ENCODE results near the gene CYBA. TPM values are rescaled to one million over a fixed set of nuclear protein-coding genes. Genes with fewer than 3 reads are reported as not detected.

The CYBA gene
- total and polyA plus RNA-seq, 10 of the 15 experiments (the other 5 are each of a cell fraction or from before 2014, with no cell fraction given): 0.55 to 598 (median 258) TPM

- no TSS peak for BruUV-seq (replicated peaks)
- Histone ChIP-seq H3K9ac (ENCODE audit: control insufficient read depth, insufficient read depth, low read length) (no peak overlapping the region), H3K4me3 (no peak overlapping the region), H3K27ac (ENCODE audit: control insufficient read depth, insufficient read depth) (no peak overlapping the region), H3K4me1 (ENCODE audit: control insufficient read depth, insufficient read depth, low read length) (peaks cover 6% of the 10 kb centered on the region; the same call in 1 of the 2 replicates), H3K27me3 (replicated peaks in 1 of 2; ENCODE audit: control insufficient read depth in 2 of 2, insufficient read depth in 2 of 2, low read length in 1 of 2) (no peaks in the 10 kb centered on the region), H3K9me3 (replicated peaks; ENCODE audit: control insufficient read depth, insufficient read depth, low read length) (no peaks in the 10 kb centered on the region), H2AFZ (ENCODE audit: control insufficient read depth, low read depth, low read length) (no peak overlapping the region), H3K79me2 (ENCODE audit: control insufficient read depth, insufficient read depth, low read length) (peaks cover 47% of the 10 kb centered on the region), H3K36me3 (ENCODE audit: control insufficient read depth in 2 of 2, insufficient read depth in 2 of 2, low read length in 1 of 2) (peaks cover 6 to 15% of the 10 kb centered on the region in 2 experiments; a peak in 3 of 4 replicates), H3K4me2 (ENCODE audit: control insufficient read depth, insufficient read depth) (no peak overlapping the region), H4K20me1 (ENCODE audit: control insufficient read depth, insufficient read depth) (no peaks in the 10 kb centered on the region)
- ATAC-seq (no peak), DNase-seq (ENCODE audit: low read depth, low spot score) (no peak), FAIRE-seq (no peak)
- TF ChIP-seq MTA2 (IDR thresholded peaks at IDR 0.05; ENCODE audit: low read depth) (no peak), REST (IDR thresholded peaks at IDR 0.05; ENCODE audit: low read depth, low read length) (no peak), RCOR1 (conservative IDR thresholded peaks at IDR 0.05; ENCODE audit: low read depth, low read length) (no peak)
- TF ChIP-seq, protein P1, sequence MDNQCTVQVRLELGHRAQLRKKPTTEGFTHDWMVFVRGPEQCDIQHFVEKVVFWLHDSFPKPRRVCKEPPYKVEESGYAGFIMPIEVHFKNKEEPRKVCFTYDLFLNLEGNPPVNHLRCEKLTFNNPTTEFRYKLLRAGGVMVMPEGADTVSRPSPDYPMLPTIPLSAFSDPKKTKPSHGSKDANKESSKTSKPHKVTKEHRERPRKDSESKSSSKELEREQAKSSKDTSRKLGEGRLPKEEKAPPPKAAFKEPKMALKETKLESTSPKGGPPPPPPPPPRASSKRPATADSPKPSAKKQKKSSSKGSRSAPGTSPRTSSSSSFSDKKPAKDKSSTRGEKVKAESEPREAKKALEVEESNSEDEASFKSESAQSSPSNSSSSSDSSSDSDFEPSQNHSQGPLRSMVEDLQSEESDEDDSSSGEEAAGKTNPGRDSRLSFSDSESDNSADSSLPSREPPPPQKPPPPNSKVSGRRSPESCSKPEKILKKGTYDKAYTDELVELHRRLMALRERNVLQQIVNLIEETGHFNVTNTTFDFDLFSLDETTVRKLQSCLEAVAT (IDR thresholded peaks at IDR 0.05): no peak
- POLR2A ChIA-PET: no interaction called here
- CTCF ChIA-PET: no interaction called here
- 96% methylated on average over 25 of the region's 25 CpGs for WGBS (ENCODE audit: insufficient coverage, insufficient replicate concordance, low lambda C conversion rate, missing lambda C conversion rate)
- RAD21 ChIA-PET (ENCODE audit: unreplicated experiment): no interaction called here
- SMC1A ChIA-PET (ENCODE audit: uncharacterized antibody, unreplicated experiment): no interaction called here
- in situ Hi-C loops (cut with MboI) (no loop called here), intact Hi-C loops (cut with micrococcal nuclease; ENCODE audit: unreplicated experiment) (no loop called here)
Observed at GRCh38 chr16:88659160-88659559, 8.3 kb upstream of the CYBA start.

Measured in GM12878 (cell line).